GM18951 (cell line): ENCODE data around the gene ERN1.

ENCODE experiments used
- POLR2A ChIP-seq: IDR thresholded peaks from 4 replicates; pipeline ENCODE4 v1.6.1; 2011; ENCODE audit warnings: mild to moderate bottlenecking; ENCODE audit not compliant: insufficient read length, insufficient read depth; ENCODE audit errors: extremely low read depth
- in situ Hi-C: fragments of 300-500 bp; cut with MboI; formaldehyde crosslinking; loops from one replicate; pipeline ENCODE4 v1.12.0; 2022; ENCODE audit warnings: low sequenced_read_pairs, mixed read lengths, inconsistent platforms; ENCODE audit not compliant: unreplicated experiment

ERN1 gene

GRCh38 chr17:64074704-64075426 lies 55.1 kb downstream of the ERN1 start:
- no peak for TF ChIP-seq POLR2A
- in situ Hi-C loops = no loop called here

GRCh38 chr17:64073771-64074703 lies 55.9 kb downstream of the ERN1 start:
- in situ Hi-C loops = no loop called here
- TF ChIP-seq POLR2A = no peak

- in situ Hi-C loops = no loop called here
- no peak for TF ChIP-seq POLR2A
These were observed 58.8 kb downstream of the ERN1 start for GRCh38 chr17:64071111-64071510.

- no peak for TF ChIP-seq POLR2A
- in situ Hi-C loops = no loop called here
These were observed 59.7 kb downstream of the ERN1 start for GRCh38 chr17:64070213-64070612.

GRCh38 chr17:64069143-64069542 lies 60.8 kb downstream of the ERN1 start:
- no peak for TF ChIP-seq POLR2A
- in situ Hi-C loops = loop anchor here (10.0 kb wide), 1 partner anchor 56 kb away; no protein-coding TSS in a partner anchor

- no peak for TF ChIP-seq POLR2A
- in situ Hi-C loops = loop anchor here (10.0 kb wide), 1 partner anchor 57 kb away; no protein-coding TSS in a partner anchor
These were observed 62.3 kb downstream of the ERN1 start for GRCh38 chr17:64067657-64068056.

- no peak for TF ChIP-seq POLR2A
- in situ Hi-C loops = loop anchor here (10.0 kb wide), 1 partner anchor 58 kb away; no protein-coding TSS in a partner anchor
These were observed 63.2 kb downstream of the ERN1 start for GRCh38 chr17:64066716-64067115.

GRCh38 chr17:64065161-64065560 lies 64.8 kb downstream of the ERN1 start:
- no peak for TF ChIP-seq POLR2A
- in situ Hi-C loops = loop anchor here (10.0 kb wide), 1 partner anchor 60 kb away; no protein-coding TSS in a partner anchor

- in situ Hi-C loops = loop anchor here (10.0 kb wide), 1 partner anchor 60 kb away; no protein-coding TSS in a partner anchor
- no peak for TF ChIP-seq POLR2A
These were observed 65.6 kb downstream of the ERN1 start for GRCh38 chr17:64064331-64064730.

GRCh38 chr17:64063766-64064224 lies 66.1 kb downstream of the ERN1 start:
- in situ Hi-C loops = loop anchor here (10.0 kb wide), 1 partner anchor 61 kb away; no protein-coding TSS in a partner anchor
- no peak for TF ChIP-seq POLR2A

- in situ Hi-C loops = loop anchor here (10.0 kb wide), 1 partner anchor 62 kb away; no protein-coding TSS in a partner anchor
These were observed 66.9 kb downstream of the ERN1 start for GRCh38 chr17:64063088-64063487.

GRCh38 chr17:64061178-64061898 lies 68.6 kb downstream of the ERN1 start:
- in situ Hi-C loops = loop anchor here (10.0 kb wide), 1 partner anchor 63 kb away; no protein-coding TSS in a partner anchor
- TF ChIP-seq POLR2A = no peak

More at GRCh38 chr17:64063088-64063487, 66.9 kb downstream of the ERN1 start:
- TF ChIP-seq POLR2A = no peak

- in situ Hi-C loops = loop anchor here (10.0 kb wide), 1 partner anchor 64 kb away; no protein-coding TSS in a partner anchor
- TF ChIP-seq POLR2A = no peak
These were observed 69.6 kb downstream of the ERN1 start for GRCh38 chr17:64060331-64060730.

GRCh38 chr17:64059756-64060155 lies 70.2 kb downstream of the ERN1 start:
- in situ Hi-C loops = loop anchor here (10.0 kb wide), 1 partner anchor 65 kb away; no protein-coding TSS in a partner anchor
- TF ChIP-seq POLR2A = no peak
